ENCODE measurements around the gene ERICH3. TPM values are rescaled to one million over a fixed set of nuclear protein-coding genes. Genes with fewer than 3 reads are reported as not detected.

The ERICH3 gene
- polyA plus RNA-seq, 1 donor from 2014 or later = 0.27 TPM

DNA sequence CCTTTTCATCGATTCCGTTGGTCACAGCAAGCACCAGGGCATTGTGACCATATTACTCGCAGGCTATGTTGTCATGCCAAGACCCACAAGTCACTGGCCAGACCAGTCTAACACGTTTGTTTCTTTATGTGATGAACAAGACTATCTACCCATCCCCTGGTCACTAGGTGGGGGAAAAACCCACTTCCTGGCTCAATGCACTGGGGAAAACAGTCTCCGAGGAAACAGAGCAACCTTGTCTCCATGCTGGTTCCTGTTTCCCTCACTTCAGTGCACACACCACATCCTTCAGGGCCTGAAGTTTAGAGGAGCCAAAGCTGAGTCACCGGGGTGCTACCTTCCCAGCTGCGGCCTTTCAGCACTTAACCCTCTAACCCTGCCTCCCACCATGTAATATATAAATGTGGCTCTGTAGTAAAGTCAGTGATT, 20.9 kb downstream of the ERICH3 start:
- no peaks in the 10 kb centered on the region for H3F3A ChIP-seq (ENCODE audit: insufficient read depth, low read length, poor library complexity, severe bottlenecking)
- no peaks in the 10 kb centered on the region for H3K36me3 ChIP-seq (ENCODE audit: insufficient read depth, low read length)
- no peak overlapping the region for H2AFZ ChIP-seq (ENCODE audit: low read depth, low read length)
- no peaks in the 10 kb centered on the region for H3K9me3 ChIP-seq (ENCODE audit: low read length)
- no peaks in the 10 kb centered on the region for H3K27me3 ChIP-seq (ENCODE audit: insufficient read depth, low read depth, low read length)
- H3K4me3 ChIP-seq (ENCODE audit: low read length) = no peak overlapping the region
- no peaks in the 10 kb centered on the region for H4K20me1 ChIP-seq (ENCODE audit: insufficient read depth)
- H3K4me2 ChIP-seq (ENCODE audit: low read length) = no peak overlapping the region
- no peak for TF ChIP-seq EZH2 (IDR thresholded peaks at IDR 0.05; ENCODE audit: borderline replicate concordance, insufficient read depth, low read length, poor library complexity, severe bottlenecking)
- TF ChIP-seq, protein P1, sequence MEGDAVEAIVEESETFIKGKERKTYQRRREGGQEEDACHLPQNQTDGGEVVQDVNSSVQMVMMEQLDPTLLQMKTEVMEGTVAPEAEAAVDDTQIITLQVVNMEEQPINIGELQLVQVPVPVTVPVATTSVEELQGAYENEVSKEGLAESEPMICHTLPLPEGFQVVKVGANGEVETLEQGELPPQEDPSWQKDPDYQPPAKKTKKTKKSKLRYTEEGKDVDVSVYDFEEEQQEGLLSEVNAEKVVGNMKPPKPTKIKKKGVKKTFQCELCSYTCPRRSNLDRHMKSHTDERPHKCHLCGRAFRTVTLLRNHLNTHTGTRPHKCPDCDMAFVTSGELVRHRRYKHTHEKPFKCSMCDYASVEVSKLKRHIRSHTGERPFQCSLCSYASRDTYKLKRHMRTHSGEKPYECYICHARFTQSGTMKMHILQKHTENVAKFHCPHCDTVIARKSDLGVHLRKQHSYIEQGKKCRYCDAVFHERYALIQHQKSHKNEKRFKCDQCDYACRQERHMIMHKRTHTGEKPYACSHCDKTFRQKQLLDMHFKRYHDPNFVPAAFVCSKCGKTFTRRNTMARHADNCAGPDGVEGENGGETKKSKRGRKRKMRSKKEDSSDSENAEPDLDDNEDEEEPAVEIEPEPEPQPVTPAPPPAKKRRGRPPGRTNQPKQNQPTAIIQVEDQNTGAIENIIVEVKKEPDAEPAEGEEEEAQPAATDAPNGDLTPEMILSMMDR (IDR thresholded peaks at IDR 0.05; ENCODE audit: poor library complexity, severe bottlenecking) = no peak
- no peak overlapping the region for H3K9ac ChIP-seq (ENCODE audit: low read length)
- no peak overlapping the region for H3K27ac ChIP-seq (ENCODE audit: low read length)
- H3K79me2 ChIP-seq (replicated peaks; ENCODE audit: insufficient read depth, low read length) = no peaks in the 10 kb centered on the region
- no peaks in the 10 kb centered on the region for H3K9me2 ChIP-seq (ENCODE audit: insufficient read depth, low read length)

DNA sequence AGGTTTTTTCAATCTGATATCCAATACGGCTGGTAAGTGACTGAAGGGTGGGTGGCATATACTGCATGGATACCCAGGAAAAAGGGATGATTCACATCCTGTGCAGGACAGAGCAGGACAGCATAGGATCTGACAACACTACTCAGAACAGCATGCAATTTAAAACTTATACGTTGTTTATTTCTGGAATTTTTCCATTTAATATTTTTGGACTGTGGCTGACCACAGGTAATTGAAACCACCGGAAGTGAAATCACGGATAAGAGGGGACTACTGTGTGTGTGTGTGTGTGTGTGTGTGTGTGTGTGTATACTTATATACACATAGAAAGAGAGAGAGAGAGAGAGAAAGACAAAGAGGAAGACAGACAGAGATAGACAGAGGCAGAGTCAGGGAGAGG, 23.0 kb downstream of the ERICH3 start:
- Histone ChIP-seq H3K27ac (ENCODE audit: low read length) (no peak overlapping the region), H3F3A (ENCODE audit: insufficient read depth, low read length, poor library complexity, severe bottlenecking) (no peaks in the 10 kb centered on the region), H3K9ac (ENCODE audit: low read length) (no peak overlapping the region), H3K4me2 (ENCODE audit: low read length) (no peak overlapping the region), H3K79me2 (replicated peaks; ENCODE audit: insufficient read depth, low read length) (no peaks in the 10 kb centered on the region), H4K20me1 (ENCODE audit: insufficient read depth) (no peaks in the 10 kb centered on the region), H3K36me3 (ENCODE audit: insufficient read depth, low read length) (no peaks in the 10 kb centered on the region), H3K9me2 (ENCODE audit: insufficient read depth, low read length) (no peaks in the 10 kb centered on the region), H2AFZ (ENCODE audit: low read depth, low read length) (no peak overlapping the region), H3K4me3 (ENCODE audit: low read length) (no peak overlapping the region), H3K9me3 (ENCODE audit: low read length) (no peaks in the 10 kb centered on the region), H3K27me3 (ENCODE audit: insufficient read depth, low read depth, low read length) (no peaks in the 10 kb centered on the region)
- TF ChIP-seq, protein P1 (IDR thresholded peaks at IDR 0.05; ENCODE audit: poor library complexity, severe bottlenecking) = no peak
- TF ChIP-seq, protein P2, sequence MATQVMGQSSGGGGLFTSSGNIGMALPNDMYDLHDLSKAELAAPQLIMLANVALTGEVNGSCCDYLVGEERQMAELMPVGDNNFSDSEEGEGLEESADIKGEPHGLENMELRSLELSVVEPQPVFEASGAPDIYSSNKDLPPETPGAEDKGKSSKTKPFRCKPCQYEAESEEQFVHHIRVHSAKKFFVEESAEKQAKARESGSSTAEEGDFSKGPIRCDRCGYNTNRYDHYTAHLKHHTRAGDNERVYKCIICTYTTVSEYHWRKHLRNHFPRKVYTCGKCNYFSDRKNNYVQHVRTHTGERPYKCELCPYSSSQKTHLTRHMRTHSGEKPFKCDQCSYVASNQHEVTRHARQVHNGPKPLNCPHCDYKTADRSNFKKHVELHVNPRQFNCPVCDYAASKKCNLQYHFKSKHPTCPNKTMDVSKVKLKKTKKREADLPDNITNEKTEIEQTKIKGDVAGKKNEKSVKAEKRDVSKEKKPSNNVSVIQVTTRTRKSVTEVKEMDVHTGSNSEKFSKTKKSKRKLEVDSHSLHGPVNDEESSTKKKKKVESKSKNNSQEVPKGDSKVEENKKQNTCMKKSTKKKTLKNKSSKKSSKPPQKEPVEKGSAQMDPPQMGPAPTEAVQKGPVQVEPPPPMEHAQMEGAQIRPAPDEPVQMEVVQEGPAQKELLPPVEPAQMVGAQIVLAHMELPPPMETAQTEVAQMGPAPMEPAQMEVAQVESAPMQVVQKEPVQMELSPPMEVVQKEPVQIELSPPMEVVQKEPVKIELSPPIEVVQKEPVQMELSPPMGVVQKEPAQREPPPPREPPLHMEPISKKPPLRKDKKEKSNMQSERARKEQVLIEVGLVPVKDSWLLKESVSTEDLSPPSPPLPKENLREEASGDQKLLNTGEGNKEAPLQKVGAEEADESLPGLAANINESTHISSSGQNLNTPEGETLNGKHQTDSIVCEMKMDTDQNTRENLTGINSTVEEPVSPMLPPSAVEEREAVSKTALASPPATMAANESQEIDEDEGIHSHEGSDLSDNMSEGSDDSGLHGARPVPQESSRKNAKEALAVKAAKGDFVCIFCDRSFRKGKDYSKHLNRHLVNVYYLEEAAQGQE (IDR thresholded peaks at IDR 0.05; ENCODE audit: borderline replicate concordance) = no peak
- TF ChIP-seq TAF1 (IDR thresholded peaks at IDR 0.05; ENCODE audit: low read depth) = no peak
- no peak for TF ChIP-seq SMC3 (conservative IDR thresholded peaks at IDR 0.05; ENCODE audit: poor library complexity)
- TF ChIP-seq EZH2 (IDR thresholded peaks at IDR 0.05; ENCODE audit: borderline replicate concordance, insufficient read depth, low read length, poor library complexity, severe bottlenecking) = no peak
- TF ChIP-seq MXI1 (conservative IDR thresholded peaks at IDR 0.05; ENCODE audit: poor library complexity, severe bottlenecking) = no peak
- no peak for TF ChIP-seq RAD21 (conservative IDR thresholded peaks at IDR 0.05)
- TF ChIP-seq POLR2AphosphoS5 (IDR thresholded peaks at IDR 0.05) = no peak

Measured in neural cell (in vitro differentiated cells).